Vagina (tissue), 2 donors: ENCODE measurements around the gene UNC93A.

Experiments
- POLR2A ChIP-seq, 2 donors: fragments of 450-650 bp; IDR thresholded peaks; one replicate each; pipeline ENCODE4 v1.6.1; 2017; ENCODE audit warnings: antibody characterized with exemption in 2 of 2, mild to moderate bottlenecking in 2 of 2, moderate library complexity in 2 of 2
- TF ChIP-seq, protein P1 (sequence below), 3 experiments: fragments of 450-650 bp in 2 of 3; fragments of 200-600 bp in 1 of 3; sonication (generic) in 1 of 3; IDR thresholded peaks; one replicate each; pipeline ENCODE4 v1.5.1; 2017 to 2019; ENCODE audit warnings: antibody characterized with exemption in 3 of 3, mild to moderate bottlenecking in 2 of 3, moderate library complexity in 2 of 3

DNA sequence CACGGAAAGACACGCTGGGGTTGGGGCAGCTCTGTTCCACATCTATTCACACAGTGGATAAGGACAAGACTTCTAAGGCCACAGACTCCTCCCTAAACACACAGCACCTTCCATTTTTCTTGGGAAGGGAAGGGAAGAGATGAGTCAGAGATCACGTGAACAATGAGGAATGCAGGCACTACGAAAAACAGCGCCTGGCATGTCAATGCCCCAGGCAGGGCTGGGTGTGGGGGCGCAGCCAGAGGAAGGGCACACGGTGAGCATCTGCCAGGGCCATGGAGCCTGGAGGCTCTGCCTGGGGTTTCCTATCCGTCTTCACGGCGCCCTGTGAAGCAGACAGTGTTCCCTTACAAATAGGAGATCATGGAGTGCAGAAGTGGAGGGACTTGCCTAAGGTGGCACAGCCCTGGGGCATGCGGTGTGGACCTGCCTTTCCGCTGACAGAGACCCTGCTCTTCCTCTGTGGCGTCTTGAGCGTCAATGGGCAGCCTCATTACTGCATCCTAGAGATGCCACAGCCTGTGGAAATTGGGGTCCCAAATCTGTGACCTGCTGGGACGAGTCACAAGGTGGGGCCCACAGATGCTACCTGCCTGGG lies 15.4 kb downstream of the UNC93A start:
- TF ChIP-seq, protein P1, sequence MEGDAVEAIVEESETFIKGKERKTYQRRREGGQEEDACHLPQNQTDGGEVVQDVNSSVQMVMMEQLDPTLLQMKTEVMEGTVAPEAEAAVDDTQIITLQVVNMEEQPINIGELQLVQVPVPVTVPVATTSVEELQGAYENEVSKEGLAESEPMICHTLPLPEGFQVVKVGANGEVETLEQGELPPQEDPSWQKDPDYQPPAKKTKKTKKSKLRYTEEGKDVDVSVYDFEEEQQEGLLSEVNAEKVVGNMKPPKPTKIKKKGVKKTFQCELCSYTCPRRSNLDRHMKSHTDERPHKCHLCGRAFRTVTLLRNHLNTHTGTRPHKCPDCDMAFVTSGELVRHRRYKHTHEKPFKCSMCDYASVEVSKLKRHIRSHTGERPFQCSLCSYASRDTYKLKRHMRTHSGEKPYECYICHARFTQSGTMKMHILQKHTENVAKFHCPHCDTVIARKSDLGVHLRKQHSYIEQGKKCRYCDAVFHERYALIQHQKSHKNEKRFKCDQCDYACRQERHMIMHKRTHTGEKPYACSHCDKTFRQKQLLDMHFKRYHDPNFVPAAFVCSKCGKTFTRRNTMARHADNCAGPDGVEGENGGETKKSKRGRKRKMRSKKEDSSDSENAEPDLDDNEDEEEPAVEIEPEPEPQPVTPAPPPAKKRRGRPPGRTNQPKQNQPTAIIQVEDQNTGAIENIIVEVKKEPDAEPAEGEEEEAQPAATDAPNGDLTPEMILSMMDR (IDR thresholded peaks at IDR 0.05) = no peak
- no peak for TF ChIP-seq POLR2A (IDR thresholded peaks at IDR 0.05)
